Measurements from ENCODE around the gene ITCH. TPM values are rescaled to one million over a fixed set of nuclear protein-coding genes. Genes with fewer than 3 reads are reported as not detected.

Gene ITCH
- total and polyA plus RNA-seq, 9 of the 15 experiments (the other 6 are each of a cell fraction or from before 2014, with no cell fraction given), result 7.5 to 53.0 (median 22.9) TPM

DNA sequence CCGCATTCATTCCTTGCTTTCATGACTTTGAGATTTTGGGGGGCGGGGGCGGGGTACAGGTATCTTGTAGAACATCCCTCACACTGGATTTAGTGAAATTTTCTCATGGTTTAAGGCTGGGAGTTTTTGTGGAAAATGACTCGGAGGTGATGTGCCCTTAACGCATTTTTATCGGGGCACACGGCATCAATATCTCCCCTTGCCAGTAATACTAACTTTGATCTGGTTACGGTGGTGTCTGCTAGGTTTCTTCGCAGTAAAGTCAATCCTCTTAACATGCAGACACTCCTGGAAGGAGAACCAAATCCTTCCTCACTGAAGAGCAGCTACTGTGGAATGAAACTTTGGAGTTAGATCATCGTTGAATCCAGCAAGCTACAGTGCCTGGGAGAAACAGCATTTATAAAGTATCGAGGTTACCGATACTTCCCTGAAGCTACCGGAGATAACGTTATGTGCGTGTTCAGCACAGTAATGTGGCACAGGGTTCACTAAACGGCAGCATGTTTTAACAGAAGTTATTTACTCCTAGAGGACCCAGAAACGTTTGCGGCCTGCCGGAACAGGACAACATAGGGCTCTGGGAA, 151.9 kb downstream of the ITCH start (continued):
- no peak for TF ChIP-seq HDAC8 (tag; IDR thresholded peaks at IDR 0.05)
- peak; percentile 53 for TF ChIP-seq HDAC3 (IDR thresholded peaks at IDR 0.05; ENCODE audit: borderline replicate concordance, partially characterized antibody)
- no peak for TF ChIP-seq SP1 (CRISPR knock-in tag; IDR thresholded peaks at IDR 0.05)
- TF ChIP-seq, protein P1, sequence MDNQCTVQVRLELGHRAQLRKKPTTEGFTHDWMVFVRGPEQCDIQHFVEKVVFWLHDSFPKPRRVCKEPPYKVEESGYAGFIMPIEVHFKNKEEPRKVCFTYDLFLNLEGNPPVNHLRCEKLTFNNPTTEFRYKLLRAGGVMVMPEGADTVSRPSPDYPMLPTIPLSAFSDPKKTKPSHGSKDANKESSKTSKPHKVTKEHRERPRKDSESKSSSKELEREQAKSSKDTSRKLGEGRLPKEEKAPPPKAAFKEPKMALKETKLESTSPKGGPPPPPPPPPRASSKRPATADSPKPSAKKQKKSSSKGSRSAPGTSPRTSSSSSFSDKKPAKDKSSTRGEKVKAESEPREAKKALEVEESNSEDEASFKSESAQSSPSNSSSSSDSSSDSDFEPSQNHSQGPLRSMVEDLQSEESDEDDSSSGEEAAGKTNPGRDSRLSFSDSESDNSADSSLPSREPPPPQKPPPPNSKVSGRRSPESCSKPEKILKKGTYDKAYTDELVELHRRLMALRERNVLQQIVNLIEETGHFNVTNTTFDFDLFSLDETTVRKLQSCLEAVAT (IDR thresholded peaks at IDR 0.05), result no peak

DNA sequence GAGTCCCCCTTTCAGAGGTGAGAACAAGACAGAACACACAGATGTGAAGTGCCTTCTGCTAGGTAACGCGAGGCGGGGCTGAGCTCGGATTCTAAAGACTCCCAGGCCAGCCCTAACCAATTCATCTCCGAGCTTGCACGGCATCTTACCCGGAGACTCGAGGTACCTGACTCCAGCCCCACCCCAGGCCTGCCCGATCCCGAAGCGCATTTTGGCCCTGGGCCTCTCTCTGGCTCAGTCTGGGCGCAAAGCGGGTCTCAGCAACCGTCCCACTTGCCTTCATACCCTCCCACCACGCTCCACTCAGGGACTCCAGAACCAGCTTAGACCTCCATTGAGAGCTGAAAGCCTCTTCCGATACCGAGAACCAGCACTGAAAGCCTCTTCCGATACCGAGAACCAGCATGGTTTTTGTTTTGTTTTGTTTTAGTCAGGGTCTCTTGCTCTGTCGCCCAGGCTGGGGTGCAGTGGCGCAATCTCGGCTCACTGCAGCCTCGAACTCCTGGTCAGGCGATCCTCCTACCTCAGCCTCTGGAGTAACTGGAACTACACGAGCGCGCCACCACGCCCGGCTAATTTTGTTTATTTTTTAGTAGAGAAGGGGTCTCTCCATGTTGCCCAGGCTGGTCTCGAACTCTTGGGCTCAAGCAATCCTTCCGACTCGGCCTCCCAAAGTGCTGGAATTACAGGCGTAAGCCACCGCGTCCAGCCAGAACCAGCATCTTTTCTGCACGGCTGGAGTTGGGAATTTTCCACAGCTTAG, 152.6 kb downstream of the ITCH start:
- peaks cover 15% of the 10 kb centered on the region; the same call in 2 of the 3 replicates for H3K36me3 ChIP-seq (ENCODE audit: control insufficient read depth, insufficient read depth, low read length)
- H3K4me2 ChIP-seq (ENCODE audit: insufficient read depth, low read length), result peak overlapping the region; percentile 99
- H3K27me3 ChIP-seq (ENCODE audit: control insufficient read depth in 2 of 2, insufficient read depth in 2 of 2, low read length in 2 of 2), result no peaks in the 10 kb centered on the region
- DNase-seq (ENCODE audit: extremely low read depth in 1 of 4, low spot score in 3 of 4) (peak; percentile 65 to 83 (median 72)), FAIRE-seq (peak; percentile 82), ATAC-seq (peak; percentile 88)
- H3K9me1 ChIP-seq (ENCODE audit: control insufficient read depth, insufficient read depth, low read length), result no peaks in the 10 kb centered on the region
- peaks cover 12 to 18% of the 10 kb centered on the region in 2 experiments; a peak in 4 of 5 replicates for H3K4me1 ChIP-seq (replicated peaks in 1 of 2; ENCODE audit: control insufficient read depth in 2 of 2, insufficient read depth in 2 of 2, low read length in 2 of 2)
- peak overlapping the region; percentile 79 to 97 for H3K9ac ChIP-seq (ENCODE audit: insufficient read depth in 1 of 2, low read depth in 2 of 2, low read length in 2 of 2)
- H3K79me2 ChIP-seq (ENCODE audit: control insufficient read depth, insufficient read depth, low read length), result peaks cover 51% of the 10 kb centered on the region
- ChIA-PET CTCF (ENCODE audit: low intra/inter-chr PET ratio) (interaction anchor here (0.7 kb wide), 1 partner anchor 152 kb away, joined by 3 read pairs; the partner anchor contains the start of gene ITCH), POLR2A (interaction anchor here (0.6 to 2.5 kb wide), 16 partner anchors 9 to 352 kb away, joined by 3 to 8 read pairs (median 4); partner anchors contain the start of genes AHCY and TP53INP2)
- in situ Hi-C loops (cut with MboI) (loop anchor here (5.0 kb wide), 1 partner anchor 213 kb away; the partner anchor contains the start of gene AHCY), intact Hi-C loops (cut with micrococcal nuclease) (loop anchor here (5.0 kb wide), 1 partner anchor 43 kb away; no protein-coding TSS in a partner anchor)
- H3K4me3 ChIP-seq, result peak overlapping the region; percentile 67
- WGBS (ENCODE audit: insufficient coverage, low coverage, missing lambda C conversion rate), result 2% methylated on average over 36 of the region's 36 CpGs
- peak overlapping the region; percentile 96 for H2AFZ ChIP-seq (ENCODE audit: low read depth, low read length)
- H3K9me3 ChIP-seq (replicated peaks; ENCODE audit: control insufficient read depth, insufficient read depth, low read depth, low read length), result no peaks in the 10 kb centered on the region
- peak overlapping the region; percentile 80 for H3K27ac ChIP-seq (ENCODE audit: extremely low read depth, low read depth, low read length)
- BruUV-seq (replicated peaks), result TSS peak; percentile 78
- H4K20me1 ChIP-seq (replicated peaks; ENCODE audit: control insufficient read depth, insufficient read depth, low read length), result no peaks in the 10 kb centered on the region
- TF ChIP-seq CEBPB (tag; IDR thresholded peaks at IDR 0.05) (peak; percentile 87), NRF1 (conservative IDR thresholded peaks at IDR 0.05 in 1 of 2, IDR thresholded peaks at IDR 0.05 in 1 of 2) (peak in 1 of 2 experiments; percentile 36; a peak in 1 of 4 replicates), CBX1 (IDR thresholded peaks at IDR 0.05; ENCODE audit: low read depth) (0 out of 2 replicates have a peak, but pooled peaks have one; percentile 65), ZNF121 (CRISPR knock-in tag; conservative IDR thresholded peaks at IDR 0.05) (0 out of 2 replicates have a peak, but pooled peaks have one; percentile 13), POLR2H (tag; IDR thresholded peaks at IDR 0.05; ENCODE audit: low read depth) (no peak), TEAD1 (CRISPR knock-in tag; IDR thresholded peaks at IDR 0.05) (0 out of 4 replicates have a peak, but pooled peaks of 1 of the 2 experiments have one; percentile 39), HNRNPLL (IDR thresholded peaks at IDR 0.05; ENCODE audit: low read depth, low read length, poor library complexity, severe bottlenecking) (peak; percentile 32), ZNF143 (CRISPR knock-in tag; IDR thresholded peaks at IDR 0.05) (no peak)
- TF ChIP-seq, protein P2, sequence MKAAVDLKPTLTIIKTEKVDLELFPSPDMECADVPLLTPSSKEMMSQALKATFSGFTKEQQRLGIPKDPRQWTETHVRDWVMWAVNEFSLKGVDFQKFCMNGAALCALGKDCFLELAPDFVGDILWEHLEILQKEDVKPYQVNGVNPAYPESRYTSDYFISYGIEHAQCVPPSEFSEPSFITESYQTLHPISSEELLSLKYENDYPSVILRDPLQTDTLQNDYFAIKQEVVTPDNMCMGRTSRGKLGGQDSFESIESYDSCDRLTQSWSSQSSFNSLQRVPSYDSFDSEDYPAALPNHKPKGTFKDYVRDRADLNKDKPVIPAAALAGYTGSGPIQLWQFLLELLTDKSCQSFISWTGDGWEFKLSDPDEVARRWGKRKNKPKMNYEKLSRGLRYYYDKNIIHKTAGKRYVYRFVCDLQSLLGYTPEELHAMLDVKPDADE (conservative IDR thresholded peaks at IDR 0.05; ENCODE audit: control insufficient read depth, low read depth, low read length), result peak; percentile 58; the same call in 1 of the 2 replicates
